GM12891 (cell line): ENCODE results near the gene AFAP1.
A peak's percentile ranks its signal among the peaks of the same experiment; 100 is the strongest.

Experiments
- DNase-seq: peaks from one replicate; pipeline ENCODE4 v3.0.0; 2011; ENCODE audit warnings: low spot score; ENCODE audit not compliant: insufficient read length
- FAIRE-seq: peaks from 2 replicates; lab custom pipeline; 2011; peaks lifted over from hg19 to GRCh38; lab: Jason Lieb, UNC
- PAX5 ChIP-seq: IDR thresholded peaks from 2 replicates; pipeline ENCODE4 v1.6.1; 2011; ENCODE audit warnings: low read length, moderate library complexity, mild to moderate bottlenecking; ENCODE audit not compliant: insufficient read depth, severe bottlenecking
- POLR2A ChIP-seq: IDR thresholded peaks from 2 replicates; pipeline ENCODE4 v1.6.1; 2011; ENCODE audit warnings: low read depth, low read length, control low read depth
- POLR2AphosphoS5 ChIP-seq: IDR thresholded peaks from 2 replicates; pipeline ENCODE4 v1.6.1; 2011; ENCODE audit warnings: low read depth, low read length, control low read depth
- POU2F2 ChIP-seq: IDR thresholded peaks from 2 replicates; pipeline ENCODE4 v1.6.1; 2011; ENCODE audit warnings: low read depth, mild to moderate bottlenecking, control low read depth, low read length, moderate library complexity
- SPI1 ChIP-seq: IDR thresholded peaks from 2 replicates; pipeline ENCODE4 v1.6.1; 2011; ENCODE audit warnings: low read depth, low read length, control low read depth
- TAF1 ChIP-seq: IDR thresholded peaks from 2 replicates; pipeline ENCODE4 v1.6.1; 2011; ENCODE audit warnings: low read depth, low read length, control low read depth

Gene AFAP1

GRCh38 chr4:7880683-7881082, 59.0 kb downstream of the AFAP1 start:
- FAIRE-seq (no peak), DNase-seq (no peak)
- TF ChIP-seq POU2F2 (no peak), PAX5 (no peak), POLR2A (no peak), POLR2AphosphoS5 (no peak), TAF1 (no peak), SPI1 (no peak)

- FAIRE-seq (no peak), DNase-seq (no peak)
- TF ChIP-seq POLR2A (no peak), POU2F2 (no peak), SPI1 (no peak), TAF1 (no peak), PAX5 (no peak), POLR2AphosphoS5 (no peak)
Measured at GRCh38 chr4:7879127-7879526, 60.5 kb downstream of the AFAP1 start.

GRCh38 chr4:7878323-7878722, 61.3 kb downstream of the AFAP1 start:
- TF ChIP-seq SPI1 (no peak), POLR2AphosphoS5 (no peak), TAF1 (no peak), PAX5 (no peak), POLR2A (no peak), POU2F2 (no peak)
- DNase-seq = no peak
- FAIRE-seq = no peak

- TF ChIP-seq TAF1 (no peak), POU2F2 (no peak), PAX5 (no peak), SPI1 (no peak), POLR2AphosphoS5 (no peak), POLR2A (no peak)
- no peak for DNase-seq
- no peak for FAIRE-seq
Measured at GRCh38 chr4:7877176-7877575, 62.5 kb downstream of the AFAP1 start.

- FAIRE-seq (peak; percentile 9), DNase-seq (no peak)
- TF ChIP-seq POLR2A (no peak), SPI1 (peak; percentile 24; the same call in 1 of the 2 replicates)
Measured at GRCh38 chr4:7876201-7876875, 63.3 kb downstream of the AFAP1 start.

DNA sequence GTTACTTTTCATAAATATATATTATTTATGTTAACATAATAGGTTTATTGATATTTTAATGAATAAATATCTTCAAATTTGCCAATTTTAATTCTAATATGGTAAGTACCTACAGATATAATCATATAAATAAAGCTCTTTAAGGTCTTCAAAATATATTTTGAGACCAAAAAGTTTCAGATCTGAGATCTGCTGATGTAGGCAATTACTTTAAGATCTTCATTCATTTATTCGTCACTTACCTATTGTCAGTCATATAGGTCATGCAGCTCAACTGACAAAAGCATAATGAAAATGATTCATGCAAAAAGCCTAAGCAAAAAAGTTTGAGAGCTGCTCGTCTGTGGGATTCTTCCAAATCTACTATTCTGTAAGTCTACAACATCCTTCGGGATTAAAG, 64.8 kb downstream of the AFAP1 start:
- no peak for TF ChIP-seq PAX5
- no peak for TF ChIP-seq TAF1
- no peak for TF ChIP-seq SPI1
- no peak for TF ChIP-seq POLR2AphosphoS5
- TF ChIP-seq POLR2A = no peak
- no peak for TF ChIP-seq POU2F2
- FAIRE-seq (no peak), DNase-seq (no peak)

DNA sequence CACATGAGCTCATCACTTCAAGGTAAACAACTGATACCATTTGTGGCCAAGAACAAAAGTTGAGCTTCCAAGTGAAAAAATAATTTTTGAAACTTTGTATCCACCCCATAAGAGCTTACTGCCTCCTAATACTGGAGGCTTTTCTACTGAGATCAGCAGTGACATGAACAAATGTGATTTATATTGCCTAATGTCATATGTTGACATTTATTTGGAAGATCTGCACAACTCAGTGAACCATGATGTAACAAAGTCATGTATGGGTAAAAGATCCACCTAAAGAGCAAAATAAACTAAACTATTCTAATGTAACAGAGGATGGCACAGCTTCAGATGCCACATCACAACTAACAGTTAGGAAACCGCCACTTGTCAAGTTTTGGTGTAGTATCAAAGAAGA, 65.8 kb downstream of the AFAP1 start:
- TF ChIP-seq POLR2AphosphoS5 (no peak), POU2F2 (no peak), TAF1 (no peak)
- FAIRE-seq = no peak
- DNase-seq = no peak

GRCh38 chr4:7872264-7872771, 67.3 kb downstream of the AFAP1 start:
- DNase-seq (no peak), FAIRE-seq (no peak)
- TF ChIP-seq SPI1 (no peak), POLR2AphosphoS5 (no peak), PAX5 (no peak), TAF1 (no peak), POU2F2 (no peak), POLR2A (no peak)

- no peak for DNase-seq
- no peak for FAIRE-seq
- TF ChIP-seq POLR2A = no peak
- no peak for TF ChIP-seq POLR2AphosphoS5
- no peak for TF ChIP-seq POU2F2
- no peak for TF ChIP-seq SPI1
- TF ChIP-seq TAF1 = no peak
- TF ChIP-seq PAX5 = no peak
Measured at GRCh38 chr4:7871356-7871755, 68.3 kb downstream of the AFAP1 start.

- DNase-seq (no peak), FAIRE-seq (no peak)
- no peak for TF ChIP-seq POLR2A
- TF ChIP-seq POLR2AphosphoS5 = no peak
- TF ChIP-seq POU2F2 = no peak
- TF ChIP-seq SPI1 = no peak
- TF ChIP-seq TAF1 = no peak
- TF ChIP-seq PAX5 = no peak
Measured at GRCh38 chr4:7868892-7869471, 70.7 kb downstream of the AFAP1 start.
